Endodermal cell (in vitro differentiated cells): ENCODE measurements around the gene ITIH5. TPM values are rescaled to one million over a fixed set of nuclear protein-coding genes. Genes with fewer than 3 reads are reported as not detected.

Experiments used
- DNase-seq: peaks from one replicate; pipeline ENCODE4 v3.0.0-alpha.2; 2017
- H3K27ac ChIP-seq: 2 replicates; pipeline ENCODE4 v1.5.1; 2013; ENCODE audit warnings: mild to moderate bottlenecking, low read depth, low read length, moderate library complexity
- H3K27me3 ChIP-seq: 2 replicates; pipeline ENCODE4 v1.6.1; 2013; ENCODE audit warnings: mild to moderate bottlenecking, low read length, moderate library complexity; ENCODE audit not compliant: insufficient read depth, control insufficient read depth, poor library complexity, severe bottlenecking
- H3K36me3 ChIP-seq: 2 replicates; pipeline ENCODE4 v1.7.0; 2013; ENCODE audit warnings: mild to moderate bottlenecking, low read length, moderate library complexity; ENCODE audit not compliant: control insufficient read depth, insufficient read depth
- H3K4me1 ChIP-seq: one replicate; pipeline ENCODE4 v1.7.0; 2013; ENCODE audit warnings: low read length; ENCODE audit not compliant: control insufficient read depth, insufficient read depth
- H3K4me3 ChIP-seq: 2 replicates; pipeline ENCODE4 v1.5.1; 2013; ENCODE audit warnings: mild to moderate bottlenecking, low read length, moderate library complexity
- H3K9ac ChIP-seq: 2 replicates; pipeline ENCODE4 v1.6.1; 2013; ENCODE audit warnings: mild to moderate bottlenecking, low read length, moderate library complexity; ENCODE audit not compliant: poor library complexity, severe bottlenecking; ENCODE audit errors: extremely low read depth
- H3K9me3 ChIP-seq: 2 replicates; pipeline ENCODE4 v1.6.1; 2013; ENCODE audit warnings: mild to moderate bottlenecking, low read length, moderate library complexity; ENCODE audit not compliant: control insufficient read depth
- H3K27ac Mint-ChIP-seq: 2 replicates; pipeline ENCODE4 v1.8.0; 2020; ENCODE audit warnings: mixed read lengths
- H3K27me3 Mint-ChIP-seq: 2 replicates; pipeline ENCODE4 v1.8.0; 2021; ENCODE audit warnings: mild to moderate bottlenecking, mixed read lengths; ENCODE audit not compliant: insufficient read depth
- H3K36me3 Mint-ChIP-seq: 2 replicates; pipeline ENCODE4 v1.8.0; 2020; ENCODE audit warnings: low read depth, mixed read lengths
- H3K4me1 Mint-ChIP-seq: 2 replicates; pipeline ENCODE4 v1.8.0; 2020; ENCODE audit warnings: mixed read lengths
- H3K4me3 Mint-ChIP-seq: 2 replicates; pipeline ENCODE4 v1.8.0; 2020; ENCODE audit warnings: mild to moderate bottlenecking, moderate library complexity, mixed read lengths
- H3K9me3 Mint-ChIP-seq: 2 replicates; pipeline ENCODE4 v1.8.0; 2020; ENCODE audit warnings: mild to moderate bottlenecking, mixed read lengths
- WGBS, 2 experiments: methylation state at CpG; one replicate each; pipeline versions ENCODE4 v1.1.5 to v1.1.7; 2013; ENCODE audit warnings: missing lambda C conversion rate in 2 of 2, mixed read lengths in 1 of 2; ENCODE audit not compliant: insufficient coverage in 1 of 2, insufficient read length in 1 of 2; 5-methylcytosine and 5-hydroxymethylcytosine counted together
- total RNA-seq, 2 donors: library from RNA; stranded (reverse); fragmentation: NEBNext Ultra II Directional in 1 of 2; extraction: Animal tissue kit (Norgen Biotek cat#: 25700) in 1 of 2; gene quantifications; 2 replicates in 1 of 2; 3 replicates in 1 of 2; pipeline ENCODE4 v1.2.1, GENCODE V29; 2021
- TF ChIP-seq, protein P1 (sequence below): fragments of 200-600 bp; sonication (generic); conservative IDR thresholded peaks from 2 replicates; pipeline ENCODE4 v1.5.0; 2021; ENCODE audit warnings: antibody characterized with exemption, mild to moderate bottlenecking

ITIH5 gene
- total RNA-seq, 2 donors from 2014 or later: 2.9 to 5.3 TPM

DNA sequence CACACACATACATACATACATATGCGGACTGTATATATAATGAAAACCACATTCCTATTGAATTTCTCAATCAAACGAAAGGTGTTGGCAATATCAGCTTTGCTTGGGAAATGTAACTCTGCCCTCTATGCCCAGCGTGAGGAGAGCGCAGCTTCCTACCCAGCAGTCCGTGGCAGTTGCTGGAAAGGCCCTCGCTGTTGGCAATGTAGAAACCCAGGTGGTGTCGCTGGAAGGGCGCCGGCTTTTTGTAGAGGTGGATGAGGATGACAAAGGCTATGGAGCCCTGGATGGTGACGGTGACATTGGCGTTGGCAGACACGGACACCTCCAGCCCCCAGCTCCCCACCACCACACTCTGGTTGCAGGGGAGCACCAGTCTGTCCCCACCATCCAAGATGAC is 100.9 kb downstream of the ITIH5 start:
- Histone ChIP-seq H3K9ac (no peak overlapping the region), H3K27me3 (no peaks in the 10 kb centered on the region), H3K4me3 (no peak overlapping the region), H3K27ac (no peak overlapping the region), H3K9me3 (no peaks in the 10 kb centered on the region), H3K4me1 (peaks cover 10% of the 10 kb centered on the region), H3K36me3 (no peaks in the 10 kb centered on the region)
- Mint-ChIP-seq H3K36me3 (no peaks in the 10 kb centered on the region), H3K27ac (no peak overlapping the region), H3K4me1 (peaks cover 26% of the 10 kb centered on the region), H3K9me3 (no peaks in the 10 kb centered on the region), H3K27me3 (no peaks in the 10 kb centered on the region), H3K4me3 (no peak overlapping the region)
- 93 to 100% methylated on average over 5 to 12 of the region's 12 CpGs for WGBS, 2 experiments
- no peak for DNase-seq
- TF ChIP-seq, protein P1, sequence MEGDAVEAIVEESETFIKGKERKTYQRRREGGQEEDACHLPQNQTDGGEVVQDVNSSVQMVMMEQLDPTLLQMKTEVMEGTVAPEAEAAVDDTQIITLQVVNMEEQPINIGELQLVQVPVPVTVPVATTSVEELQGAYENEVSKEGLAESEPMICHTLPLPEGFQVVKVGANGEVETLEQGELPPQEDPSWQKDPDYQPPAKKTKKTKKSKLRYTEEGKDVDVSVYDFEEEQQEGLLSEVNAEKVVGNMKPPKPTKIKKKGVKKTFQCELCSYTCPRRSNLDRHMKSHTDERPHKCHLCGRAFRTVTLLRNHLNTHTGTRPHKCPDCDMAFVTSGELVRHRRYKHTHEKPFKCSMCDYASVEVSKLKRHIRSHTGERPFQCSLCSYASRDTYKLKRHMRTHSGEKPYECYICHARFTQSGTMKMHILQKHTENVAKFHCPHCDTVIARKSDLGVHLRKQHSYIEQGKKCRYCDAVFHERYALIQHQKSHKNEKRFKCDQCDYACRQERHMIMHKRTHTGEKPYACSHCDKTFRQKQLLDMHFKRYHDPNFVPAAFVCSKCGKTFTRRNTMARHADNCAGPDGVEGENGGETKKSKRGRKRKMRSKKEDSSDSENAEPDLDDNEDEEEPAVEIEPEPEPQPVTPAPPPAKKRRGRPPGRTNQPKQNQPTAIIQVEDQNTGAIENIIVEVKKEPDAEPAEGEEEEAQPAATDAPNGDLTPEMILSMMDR: no peak

- 83 to 85% methylated on average over 14 of the region's 14 CpGs for WGBS, 2 experiments
- no peak overlapping the region for H3K4me3 Mint-ChIP-seq
Observed at GRCh38 chr10:7563770-7564169, 103.0 kb downstream of the ITIH5 start.

DNA sequence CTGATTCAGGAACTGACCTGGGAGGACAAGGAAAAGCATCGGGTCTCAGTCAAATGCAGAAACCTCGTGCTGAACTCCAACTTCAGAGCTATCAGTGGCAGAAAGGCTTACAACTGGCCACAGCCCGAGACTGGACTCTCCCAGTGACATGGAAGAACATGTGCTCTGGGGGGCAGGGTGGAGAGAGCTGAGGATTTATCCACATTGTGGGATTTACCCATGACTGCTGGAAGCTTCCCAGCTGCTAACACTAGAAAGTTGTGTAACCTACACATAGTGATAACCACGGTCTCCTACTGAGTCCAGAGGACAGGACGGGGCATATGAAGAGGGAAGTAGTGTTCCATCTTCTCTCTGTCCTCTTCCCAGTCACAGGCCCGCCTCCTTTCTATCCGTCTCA is 103.4 kb downstream of the ITIH5 start:
- H3K9me3 ChIP-seq: no peaks in the 10 kb centered on the region

More at GRCh38 chr10:7563770-7564169, 103.0 kb downstream of the ITIH5 start:
- Histone ChIP-seq H3K4me3 (no peak overlapping the region), H3K27me3 (no peaks in the 10 kb centered on the region), H3K9ac (no peak overlapping the region), H3K27ac (no peak overlapping the region), H3K9me3 (no peaks in the 10 kb centered on the region), H3K36me3 (no peaks in the 10 kb centered on the region), H3K4me1 (peaks cover 10% of the 10 kb centered on the region)
- peaks cover 33% of the 10 kb centered on the region for H3K4me1 Mint-ChIP-seq
- DNase-seq: no peak
- no peaks in the 10 kb centered on the region for H3K9me3 Mint-ChIP-seq
- TF ChIP-seq, protein P1: no peak
- no peaks in the 10 kb centered on the region for H3K36me3 Mint-ChIP-seq
- H3K27ac Mint-ChIP-seq: no peak overlapping the region
- no peaks in the 10 kb centered on the region for H3K27me3 Mint-ChIP-seq

More for the DNA sequence above, 103.4 kb downstream of the ITIH5 start:
- Histone ChIP-seq H3K36me3 (no peaks in the 10 kb centered on the region), H3K27ac (no peak overlapping the region), H3K9ac (no peak overlapping the region), H3K27me3 (no peaks in the 10 kb centered on the region), H3K4me3 (no peak overlapping the region), H3K4me1 (peaks cover 10% of the 10 kb centered on the region)
- no peak overlapping the region for H3K4me3 Mint-ChIP-seq
- H3K36me3 Mint-ChIP-seq: no peaks in the 10 kb centered on the region
- 56 to 65% methylated on average over 5 to 7 of the region's 7 CpGs for WGBS, 2 experiments
- no peaks in the 10 kb centered on the region for H3K27me3 Mint-ChIP-seq
- TF ChIP-seq, protein P1: no peak
- no peak overlapping the region for H3K27ac Mint-ChIP-seq
- peaks cover 33% of the 10 kb centered on the region for H3K4me1 Mint-ChIP-seq
- no peak for DNase-seq
- H3K9me3 Mint-ChIP-seq: no peaks in the 10 kb centered on the region
